Esophagus muscularis mucosa (tissue), 4 donors: ENCODE results near the gene PNLIPRP3.

Experiments used
- CTCF ChIP-seq, 3 experiments: fragments of 200-600 bp in 2 of 3; fragments of 450-650 bp in 1 of 3; sonication (generic) in 2 of 3; IDR thresholded peaks; one replicate each; pipeline ENCODE4 v1.5.1; 2017 to 2019; ENCODE audit warnings: antibody characterized with exemption in 3 of 3, mild to moderate bottlenecking in 2 of 3, moderate library complexity in 1 of 3
- EP300 ChIP-seq: sonication (generic); formaldehyde crosslinking; IDR thresholded peaks from one replicate; pipeline ENCODE4 v1.6.1; 2017; ENCODE audit warnings: antibody characterized with exemption
- POLR2A ChIP-seq: fragments of 450-650 bp; IDR thresholded peaks from one replicate; pipeline ENCODE4 v1.6.1; 2017; ENCODE audit warnings: antibody characterized with exemption, moderate library complexity, mild to moderate bottlenecking, low read depth
- POLR2AphosphoS5 ChIP-seq, 2 donors: sonication (generic); formaldehyde crosslinking; IDR thresholded peaks; one replicate each; pipeline ENCODE4 v1.6.1; 2017; ENCODE audit warnings: antibody characterized with exemption in 2 of 2

GRCh38 chr10:116385994-116386809, 41.4 kb upstream of the PNLIPRP3 start:
- TF ChIP-seq CTCF (IDR thresholded peaks at IDR 0.05) (peak; percentile 36 to 56 (median 51)), POLR2AphosphoS5 (IDR thresholded peaks at IDR 0.05) (no peak), POLR2A (no peak), EP300 (no peak)
